Mammary epithelial cell (primary cell): Measurements from ENCODE around the gene ARHGAP26.

Experiments used
- EZH2 ChIP-seq: IDR thresholded peaks from 2 replicates; pipeline ENCODE4 v1.6.1; 2012; ENCODE audit warnings: low read length, inconsistent platforms, borderline replicate concordance
- TF ChIP-seq, protein P1 (sequence below), 2 donors: IDR thresholded peaks in 1 of 2; conservative IDR thresholded peaks in 1 of 2; 2 replicates each; pipeline ENCODE4 v1.5.1; 2011 to 2012; ENCODE audit warnings: inconsistent platforms in 2 of 2, low read length in 2 of 2, mild to moderate bottlenecking in 2 of 2, control low read depth in 1 of 2, low read depth in 1 of 2; ENCODE audit not compliant: insufficient read depth in 1 of 2; ENCODE audit errors: extremely low read depth in 1 of 2

- TF ChIP-seq EZH2 = no peak
- TF ChIP-seq, protein P1, sequence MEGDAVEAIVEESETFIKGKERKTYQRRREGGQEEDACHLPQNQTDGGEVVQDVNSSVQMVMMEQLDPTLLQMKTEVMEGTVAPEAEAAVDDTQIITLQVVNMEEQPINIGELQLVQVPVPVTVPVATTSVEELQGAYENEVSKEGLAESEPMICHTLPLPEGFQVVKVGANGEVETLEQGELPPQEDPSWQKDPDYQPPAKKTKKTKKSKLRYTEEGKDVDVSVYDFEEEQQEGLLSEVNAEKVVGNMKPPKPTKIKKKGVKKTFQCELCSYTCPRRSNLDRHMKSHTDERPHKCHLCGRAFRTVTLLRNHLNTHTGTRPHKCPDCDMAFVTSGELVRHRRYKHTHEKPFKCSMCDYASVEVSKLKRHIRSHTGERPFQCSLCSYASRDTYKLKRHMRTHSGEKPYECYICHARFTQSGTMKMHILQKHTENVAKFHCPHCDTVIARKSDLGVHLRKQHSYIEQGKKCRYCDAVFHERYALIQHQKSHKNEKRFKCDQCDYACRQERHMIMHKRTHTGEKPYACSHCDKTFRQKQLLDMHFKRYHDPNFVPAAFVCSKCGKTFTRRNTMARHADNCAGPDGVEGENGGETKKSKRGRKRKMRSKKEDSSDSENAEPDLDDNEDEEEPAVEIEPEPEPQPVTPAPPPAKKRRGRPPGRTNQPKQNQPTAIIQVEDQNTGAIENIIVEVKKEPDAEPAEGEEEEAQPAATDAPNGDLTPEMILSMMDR (conservative IDR thresholded peaks at IDR 0.05 in 1 of 2, IDR thresholded peaks at IDR 0.05 in 1 of 2; ENCODE audit: extremely low read depth in 1 of 2, insufficient read depth in 1 of 2, low read depth in 1 of 2, low read length in 2 of 2) = no peak
These were observed 358.4 kb downstream of the ARHGAP26 start for GRCh38 chr5:143128412-143129071.
